HEK293 (cell line): ENCODE data around the gene INKA1.
A peak's percentile ranks its signal among the peaks of the same experiment; 100 is the strongest.

Experiments used
- BCL11A ChIP-seq: fragments of 450-650 bp; formaldehyde crosslinking; IDR thresholded peaks from 2 replicates; pipeline ENCODE4 v1.5.1; 2016; ENCODE audit warnings: low read depth, missing biosample characterization, missing genetic modification characterization
- GLI4 ChIP-seq: fragments of 450-650 bp; formaldehyde crosslinking; IDR thresholded peaks from 2 replicates; pipeline ENCODE4 v1.5.1; 2016; ENCODE audit warnings: missing biosample characterization, missing genetic modification characterization
- GLIS2 ChIP-seq: fragments of 450-650 bp; formaldehyde crosslinking; IDR thresholded peaks from 2 replicates; pipeline ENCODE4 v1.5.1; 2016; ENCODE audit warnings: missing biosample characterization, missing genetic modification characterization
- KLF16 ChIP-seq: fragments of 450-650 bp; formaldehyde crosslinking; IDR thresholded peaks from 2 replicates; pipeline ENCODE4 v1.5.1; 2017; ENCODE audit warnings: missing biosample characterization, missing genetic modification characterization
- KLF17 ChIP-seq: fragments of 450-650 bp; formaldehyde crosslinking; IDR thresholded peaks from 2 replicates; pipeline ENCODE4 v1.5.1; 2016; ENCODE audit warnings: missing biosample characterization, missing genetic modification characterization
- KLF9 ChIP-seq: fragments of 450-650 bp; formaldehyde crosslinking; IDR thresholded peaks from 2 replicates; pipeline ENCODE4 v1.5.1; 2016; ENCODE audit warnings: missing biosample characterization, missing genetic modification characterization, low read depth
- OVOL3 ChIP-seq: fragments of 450-650 bp; formaldehyde crosslinking; IDR thresholded peaks from 2 replicates; pipeline ENCODE4 v1.5.1; 2016; ENCODE audit warnings: missing biosample characterization, missing genetic modification characterization
- PRDM10 ChIP-seq: fragments of 450-650 bp; formaldehyde crosslinking; IDR thresholded peaks from 2 replicates; pipeline ENCODE4 v1.5.1; 2016; ENCODE audit warnings: missing biosample characterization, missing genetic modification characterization
- SP2 ChIP-seq: fragments of 450-650 bp; formaldehyde crosslinking; IDR thresholded peaks from 2 replicates; pipeline ENCODE4 v1.5.1; 2016; ENCODE audit warnings: missing biosample characterization, missing genetic modification characterization
- ZBTB1 ChIP-seq: fragments of 450-650 bp; formaldehyde crosslinking; IDR thresholded peaks from 2 replicates; pipeline ENCODE4 v1.5.1; 2016; ENCODE audit warnings: missing biosample characterization, missing genetic modification characterization
- ZBTB10 ChIP-seq: fragments of 450-650 bp; formaldehyde crosslinking; IDR thresholded peaks from 2 replicates; pipeline ENCODE4 v1.5.1; 2016; ENCODE audit warnings: missing biosample characterization, missing genetic modification characterization
- ZBTB17 ChIP-seq: fragments of 450-650 bp; formaldehyde crosslinking; IDR thresholded peaks from 2 replicates; pipeline ENCODE4 v1.5.1; 2016; ENCODE audit warnings: missing biosample characterization, missing genetic modification characterization
- ZBTB26 ChIP-seq: fragments of 450-650 bp; formaldehyde crosslinking; optimal IDR thresholded peaks from 2 replicates; pipeline ENCODE3; 2016; ENCODE audit warnings: missing biosample characterization, mild to moderate bottlenecking, missing genetic modification characterization
- ZBTB6 ChIP-seq: fragments of 450-650 bp; formaldehyde crosslinking; IDR thresholded peaks from 2 replicates; pipeline ENCODE4 v1.5.1; 2017; ENCODE audit warnings: missing biosample characterization, missing genetic modification characterization
- ZFP3 ChIP-seq: fragments of 450-650 bp; formaldehyde crosslinking; IDR thresholded peaks from 2 replicates; pipeline ENCODE4 v1.5.1; 2016; ENCODE audit warnings: low read depth, missing biosample characterization, missing genetic modification characterization
- ZNF404 ChIP-seq: fragments of 450-650 bp; formaldehyde crosslinking; IDR thresholded peaks from 2 replicates; pipeline ENCODE4 v1.5.1; 2017; ENCODE audit warnings: missing biosample characterization, missing genetic modification characterization
- ZNF423 ChIP-seq: fragments of 450-650 bp; formaldehyde crosslinking; IDR thresholded peaks from 2 replicates; pipeline ENCODE4 v1.5.1; 2016; ENCODE audit warnings: missing biosample characterization, missing genetic modification characterization
- ZNF501 ChIP-seq: fragments of 450-650 bp; formaldehyde crosslinking; IDR thresholded peaks from 2 replicates; pipeline ENCODE4 v1.5.1; 2016; ENCODE audit warnings: missing biosample characterization, missing genetic modification characterization
- ZNF513 ChIP-seq: fragments of 450-650 bp; IDR thresholded peaks from 2 replicates; pipeline ENCODE4 v1.5.1; 2018; ENCODE audit warnings: missing biosample characterization, missing genetic modification characterization
- ZNF521 ChIP-seq: fragments of 450-650 bp; formaldehyde crosslinking; IDR thresholded peaks from 2 replicates; pipeline ENCODE4 v1.5.1; 2017; ENCODE audit warnings: missing biosample characterization, mild to moderate bottlenecking, missing genetic modification characterization
- ZNF555 ChIP-seq: fragments of 450-650 bp; formaldehyde crosslinking; conservative IDR thresholded peaks from 2 replicates; pipeline ENCODE4 v1.5.1; 2017; ENCODE audit warnings: missing biosample characterization, mild to moderate bottlenecking, missing genetic modification characterization, inconsistent platforms
- ZNF561 ChIP-seq: fragments of 450-650 bp; IDR thresholded peaks from 2 replicates; pipeline ENCODE4 v1.5.1; 2018; ENCODE audit warnings: missing biosample characterization, missing genetic modification characterization, borderline replicate concordance
- ZNF629 ChIP-seq: fragments of 450-650 bp; formaldehyde crosslinking; IDR thresholded peaks from 2 replicates; pipeline ENCODE4 v1.5.1; 2017; ENCODE audit warnings: missing biosample characterization, missing genetic modification characterization
- ZNF660 ChIP-seq: fragments of 450-650 bp; IDR thresholded peaks from 2 replicates; pipeline ENCODE4 v1.5.1; 2018; ENCODE audit warnings: missing biosample characterization, mild to moderate bottlenecking, missing genetic modification characterization
- ZNF670 ChIP-seq: fragments of 450-650 bp; formaldehyde crosslinking; IDR thresholded peaks from 2 replicates; pipeline ENCODE4 v1.5.1; 2016; ENCODE audit warnings: missing biosample characterization, missing genetic modification characterization, low read depth
- ZNF701 ChIP-seq: fragments of 450-650 bp; formaldehyde crosslinking; IDR thresholded peaks from 2 replicates; pipeline ENCODE4 v1.5.1; 2016; ENCODE audit warnings: missing biosample characterization, missing genetic modification characterization
- ZNF830 ChIP-seq: fragments of 450-650 bp; IDR thresholded peaks from 2 replicates; pipeline ENCODE4 v1.5.0; 2018; ENCODE audit warnings: missing biosample characterization, missing genetic modification characterization, low read depth, mild to moderate bottlenecking, moderate library complexity

The INKA1 gene

GRCh38 chr3:49802719-49803464, at the start of gene INKA1 (continued):
- TF ChIP-seq BCL11A (no peak), ZNF660 (tag by site-specific recombination) (no peak), ZFP3 (tag by site-specific recombination) (no peak), ZBTB26 (tag by site-specific recombination) (peak; percentile 67), ZNF830 (tag by site-specific recombination) (no peak), ZNF513 (tag by site-specific recombination) (no peak), ZBTB1 (tag by site-specific recombination) (no peak), KLF17 (tag by site-specific recombination) (no peak), ZNF701 (tag by site-specific recombination) (no peak), GLIS2 (peak; percentile 31; the same call in 1 of the 2 replicates), ZNF404 (tag by site-specific recombination) (no peak), OVOL3 (tag by site-specific recombination) (no peak), PRDM10 (tag by site-specific recombination) (0 out of 2 replicates have a peak, but pooled peaks have one; percentile 14), ZNF423 (no peak), ZBTB10 (peak; percentile 96), SP2 (peak; percentile 57), ZNF629 (tag by site-specific recombination) (0 out of 2 replicates have a peak, but pooled peaks have one; percentile 40), ZNF670 (no peak), ZNF561 (tag by site-specific recombination) (no peak), ZNF501 (peak; percentile 68; the same call in 1 of the 2 replicates), KLF9 (peak; percentile 62; the same call in 1 of the 2 replicates), ZNF521 (tag by site-specific recombination) (no peak), GLI4 (tag by site-specific recombination) (no peak), KLF16 (tag by site-specific recombination) (peak; percentile 64; the same call in 1 of the 2 replicates), ZBTB17 (tag by site-specific recombination) (peak; percentile 57; the same call in 1 of the 2 replicates), ZNF555 (no peak), ZBTB6 (tag by site-specific recombination) (no peak)
